Measurements from ENCODE around the gene LAMA4. TPM values are rescaled to one million over a fixed set of nuclear protein-coding genes. Genes with fewer than 3 reads are reported as not detected.

The LAMA4 gene
- total RNA-seq, 4 donors from 2014 or later = 261 to 336 (median 303) TPM

GRCh38 chr6:112198582-112198981, 55.8 kb downstream of the LAMA4 start:
- H3K4me3 ChIP-seq = no peak overlapping the region
- no peak for DNase-seq (ENCODE audit: extremely low spot score)
- H3K36me3 ChIP-seq = peaks cover 10 to 60% (median 17%) of the 10 kb centered on the region in 4 donors
- TF ChIP-seq EP300 (IDR thresholded peaks at IDR 0.05) (no peak), POLR2A (IDR thresholded peaks at IDR 0.05; ENCODE audit: low read depth) (no peak), POLR2AphosphoS5 (IDR thresholded peaks at IDR 0.05) (peak in 1 of 2 donors; percentile 39)
- TF ChIP-seq, protein P1, sequence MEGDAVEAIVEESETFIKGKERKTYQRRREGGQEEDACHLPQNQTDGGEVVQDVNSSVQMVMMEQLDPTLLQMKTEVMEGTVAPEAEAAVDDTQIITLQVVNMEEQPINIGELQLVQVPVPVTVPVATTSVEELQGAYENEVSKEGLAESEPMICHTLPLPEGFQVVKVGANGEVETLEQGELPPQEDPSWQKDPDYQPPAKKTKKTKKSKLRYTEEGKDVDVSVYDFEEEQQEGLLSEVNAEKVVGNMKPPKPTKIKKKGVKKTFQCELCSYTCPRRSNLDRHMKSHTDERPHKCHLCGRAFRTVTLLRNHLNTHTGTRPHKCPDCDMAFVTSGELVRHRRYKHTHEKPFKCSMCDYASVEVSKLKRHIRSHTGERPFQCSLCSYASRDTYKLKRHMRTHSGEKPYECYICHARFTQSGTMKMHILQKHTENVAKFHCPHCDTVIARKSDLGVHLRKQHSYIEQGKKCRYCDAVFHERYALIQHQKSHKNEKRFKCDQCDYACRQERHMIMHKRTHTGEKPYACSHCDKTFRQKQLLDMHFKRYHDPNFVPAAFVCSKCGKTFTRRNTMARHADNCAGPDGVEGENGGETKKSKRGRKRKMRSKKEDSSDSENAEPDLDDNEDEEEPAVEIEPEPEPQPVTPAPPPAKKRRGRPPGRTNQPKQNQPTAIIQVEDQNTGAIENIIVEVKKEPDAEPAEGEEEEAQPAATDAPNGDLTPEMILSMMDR (IDR thresholded peaks at IDR 0.05) = no peak
- H3K4me1 ChIP-seq = peaks cover 34 to 80% (median 59%) of the 10 kb centered on the region in 4 donors
- H3K27ac ChIP-seq (replicated peaks in 1 of 4) = peak overlapping the region; percentile 52 to 62 (median 57)
- intact Hi-C loops (cut with DNase I) = no loop called here
- 41% methylated on average over 4 of the region's 4 CpGs for WGBS
- no peaks in the 10 kb centered on the region for H3K27me3 ChIP-seq
- H3K9me3 ChIP-seq = no peaks in the 10 kb centered on the region

DNA sequence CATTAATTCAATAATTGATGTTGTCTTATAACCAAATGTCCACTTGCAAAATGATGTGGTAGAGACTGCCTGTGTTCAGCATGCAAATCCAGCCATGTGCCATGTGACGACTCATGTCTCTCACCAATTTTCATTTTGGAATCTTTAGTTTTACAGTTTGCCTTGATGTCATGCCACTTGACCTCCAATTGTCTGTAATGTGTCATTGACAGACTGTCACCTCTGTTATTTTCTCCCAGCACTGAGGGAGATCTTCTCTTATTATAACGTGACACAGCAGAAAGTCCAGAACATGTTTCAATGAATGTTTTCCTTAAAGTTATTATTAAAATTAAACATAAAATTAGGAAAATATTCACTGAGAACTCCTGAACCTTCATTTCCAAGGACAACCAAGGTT, 56.7 kb downstream of the LAMA4 start:
- no peak overlapping the region for H3K4me3 ChIP-seq
- no peak for TF ChIP-seq POLR2A (IDR thresholded peaks at IDR 0.05; ENCODE audit: low read depth)
- TF ChIP-seq POLR2AphosphoS5 (IDR thresholded peaks at IDR 0.05) = no peak
- TF ChIP-seq, protein P1 (IDR thresholded peaks at IDR 0.05) = no peak
- TF ChIP-seq EP300 (IDR thresholded peaks at IDR 0.05) = no peak
- peaks cover 38 to 80% (median 59%) of the 10 kb centered on the region in 4 donors for H3K4me1 ChIP-seq
- DNase-seq (ENCODE audit: extremely low spot score) = no peak
- H3K9me3 ChIP-seq = no peaks in the 10 kb centered on the region
- peak overlapping the region; percentile 52 to 62 (median 57) for H3K27ac ChIP-seq (replicated peaks in 1 of 4)
- H3K27me3 ChIP-seq = no peaks in the 10 kb centered on the region
- intact Hi-C loops (cut with DNase I) = no loop called here
- H3K36me3 ChIP-seq = peaks cover 10 to 66% (median 18%) of the 10 kb centered on the region in 4 donors
- 82% methylated on average over 2 of the region's 2 CpGs for WGBS

- TF ChIP-seq EP300 (IDR thresholded peaks at IDR 0.05) (no peak), POLR2A (IDR thresholded peaks at IDR 0.05; ENCODE audit: low read depth) (no peak), POLR2AphosphoS5 (IDR thresholded peaks at IDR 0.05) (no peak)
- TF ChIP-seq, protein P1 (IDR thresholded peaks at IDR 0.05) = no peak
- DNase-seq (ENCODE audit: extremely low spot score) = no peak
- Histone ChIP-seq H3K36me3 (peaks cover 7 to 70% (median 19%) of the 10 kb centered on the region in 4 donors), H3K27ac (replicated peaks in 1 of 4) (peak overlapping the region; percentile 24 to 71 (median 57)), H3K4me1 (peaks cover 39 to 85% (median 64%) of the 10 kb centered on the region in 4 donors), H3K27me3 (no peaks in the 10 kb centered on the region), H3K4me3 (no peak overlapping the region), H3K9me3 (no peaks in the 10 kb centered on the region)
- intact Hi-C loops (cut with DNase I) = no loop called here
- 48% methylated on average over 1 of the region's 1 CpG for WGBS
Measured at GRCh38 chr6:112196306-112196705, 58.1 kb downstream of the LAMA4 start.

DNA sequence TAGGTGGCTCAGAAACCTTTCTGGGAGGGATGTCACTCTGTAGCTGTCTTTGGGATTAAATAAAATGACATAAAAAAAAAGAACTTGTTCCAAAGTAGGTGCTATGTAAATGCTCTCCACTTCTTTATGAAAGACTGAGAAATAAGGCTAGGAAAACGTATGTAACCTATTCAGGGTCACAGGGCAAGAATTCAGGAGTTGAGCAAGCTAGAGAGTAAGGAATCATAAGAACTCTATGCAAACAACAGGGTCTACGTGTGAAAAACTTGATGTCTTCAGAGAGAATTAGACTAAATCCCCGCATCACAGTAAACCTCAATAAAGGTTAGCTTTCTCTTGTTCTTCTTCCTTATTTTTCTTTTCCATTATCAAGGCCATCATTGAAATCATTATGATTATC, 59.2 kb downstream of the LAMA4 start:
- DNase-seq (ENCODE audit: extremely low spot score) = no peak
- Histone ChIP-seq H3K4me1 (peaks cover 40 to 96% (median 75%) of the 10 kb centered on the region in 4 donors), H3K9me3 (no peaks in the 10 kb centered on the region), H3K36me3 (peaks cover 4 to 70% (median 19%) of the 10 kb centered on the region in 4 donors), H3K27ac (replicated peaks in 1 of 4) (peak overlapping the region; percentile 35 to 71 (median 62)), H3K27me3 (no peaks in the 10 kb centered on the region), H3K4me3 (no peak overlapping the region)
- no peak for TF ChIP-seq POLR2AphosphoS5 (IDR thresholded peaks at IDR 0.05)
- no peak for TF ChIP-seq POLR2A (IDR thresholded peaks at IDR 0.05; ENCODE audit: low read depth)
- no peak for TF ChIP-seq EP300 (IDR thresholded peaks at IDR 0.05)
- TF ChIP-seq, protein P1 (IDR thresholded peaks at IDR 0.05) = no peak
- 84% methylated on average over 3 of the region's 3 CpGs for WGBS
- intact Hi-C loops (cut with DNase I) = no loop called here

GRCh38 chr6:112194511-112194910, 59.9 kb downstream of the LAMA4 start:
- intact Hi-C loops (cut with DNase I) = no loop called here
- Histone ChIP-seq H3K27ac (replicated peaks in 1 of 4) (peak overlapping the region; percentile 35 to 71 (median 62)), H3K27me3 (no peaks in the 10 kb centered on the region), H3K4me3 (no peak overlapping the region), H3K36me3 (peaks cover 0 to 68% (median 17%) of the 10 kb centered on the region in 4 donors), H3K4me1 (peaks cover 46 to 97% (median 78%) of the 10 kb centered on the region in 4 donors), H3K9me3 (no peaks in the 10 kb centered on the region)
- TF ChIP-seq, protein P1 (IDR thresholded peaks at IDR 0.05) = no peak
- TF ChIP-seq EP300 (IDR thresholded peaks at IDR 0.05) (no peak), POLR2A (IDR thresholded peaks at IDR 0.05; ENCODE audit: low read depth) (no peak), POLR2AphosphoS5 (IDR thresholded peaks at IDR 0.05) (no peak)
- no peak for DNase-seq (ENCODE audit: extremely low spot score)
- WGBS = 87% methylated on average over 1 of the region's 1 CpG
